ENCODE results near the gene KLK3.

GRCh38 chr19:50808856-50809255, 45.9 kb upstream of the KLK3 start:
- TF ChIP-seq CTCF (IDR thresholded peaks at IDR 0.05; ENCODE audit: low read length) (no peak), EZH2 (optimal IDR thresholded peaks at IDR 0.05; ENCODE audit: low read depth, low read length) (no peak), EZH2phosphoT487 (IDR thresholded peaks at IDR 0.05; ENCODE audit: low read length) (no peak)
